ENCODE measurements around the gene CDH11.

DNA sequence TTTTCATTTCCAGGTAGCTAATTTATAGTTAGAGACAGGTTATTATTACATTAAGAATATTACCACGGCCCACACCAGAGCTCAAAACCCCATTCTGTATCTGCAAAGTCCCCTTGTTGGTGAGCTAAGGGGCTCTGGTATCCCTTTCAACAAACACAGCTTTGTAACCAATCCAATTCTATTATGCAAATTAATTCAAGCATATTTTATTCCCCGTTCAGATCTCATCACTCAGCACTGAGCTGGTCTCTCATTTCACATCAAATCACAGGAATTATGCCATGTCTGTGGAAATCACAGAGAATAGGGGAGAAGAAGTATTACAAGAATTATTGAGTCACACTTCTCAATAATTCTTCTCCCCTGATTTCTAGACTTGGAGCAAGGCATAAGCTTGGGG, 111.7 kb downstream of the CDH11 start:
- TF ChIP-seq EZH2 (IDR thresholded peaks at IDR 0.05; ENCODE audit: low read depth, unreplicated experiment) (no peak), POLR2AphosphoS5 (IDR thresholded peaks at IDR 0.05; ENCODE audit: low read depth) (no peak), ZNF331 (CRISPR knock-in tag; IDR thresholded peaks at IDR 0.05; ENCODE audit: low read depth) (no peak)
- TF ChIP-seq, protein P1, sequence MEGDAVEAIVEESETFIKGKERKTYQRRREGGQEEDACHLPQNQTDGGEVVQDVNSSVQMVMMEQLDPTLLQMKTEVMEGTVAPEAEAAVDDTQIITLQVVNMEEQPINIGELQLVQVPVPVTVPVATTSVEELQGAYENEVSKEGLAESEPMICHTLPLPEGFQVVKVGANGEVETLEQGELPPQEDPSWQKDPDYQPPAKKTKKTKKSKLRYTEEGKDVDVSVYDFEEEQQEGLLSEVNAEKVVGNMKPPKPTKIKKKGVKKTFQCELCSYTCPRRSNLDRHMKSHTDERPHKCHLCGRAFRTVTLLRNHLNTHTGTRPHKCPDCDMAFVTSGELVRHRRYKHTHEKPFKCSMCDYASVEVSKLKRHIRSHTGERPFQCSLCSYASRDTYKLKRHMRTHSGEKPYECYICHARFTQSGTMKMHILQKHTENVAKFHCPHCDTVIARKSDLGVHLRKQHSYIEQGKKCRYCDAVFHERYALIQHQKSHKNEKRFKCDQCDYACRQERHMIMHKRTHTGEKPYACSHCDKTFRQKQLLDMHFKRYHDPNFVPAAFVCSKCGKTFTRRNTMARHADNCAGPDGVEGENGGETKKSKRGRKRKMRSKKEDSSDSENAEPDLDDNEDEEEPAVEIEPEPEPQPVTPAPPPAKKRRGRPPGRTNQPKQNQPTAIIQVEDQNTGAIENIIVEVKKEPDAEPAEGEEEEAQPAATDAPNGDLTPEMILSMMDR (conservative IDR thresholded peaks at IDR 0.05; ENCODE audit: low read depth in 2 of 2): no peak
- TF ChIP-seq, protein P2, sequence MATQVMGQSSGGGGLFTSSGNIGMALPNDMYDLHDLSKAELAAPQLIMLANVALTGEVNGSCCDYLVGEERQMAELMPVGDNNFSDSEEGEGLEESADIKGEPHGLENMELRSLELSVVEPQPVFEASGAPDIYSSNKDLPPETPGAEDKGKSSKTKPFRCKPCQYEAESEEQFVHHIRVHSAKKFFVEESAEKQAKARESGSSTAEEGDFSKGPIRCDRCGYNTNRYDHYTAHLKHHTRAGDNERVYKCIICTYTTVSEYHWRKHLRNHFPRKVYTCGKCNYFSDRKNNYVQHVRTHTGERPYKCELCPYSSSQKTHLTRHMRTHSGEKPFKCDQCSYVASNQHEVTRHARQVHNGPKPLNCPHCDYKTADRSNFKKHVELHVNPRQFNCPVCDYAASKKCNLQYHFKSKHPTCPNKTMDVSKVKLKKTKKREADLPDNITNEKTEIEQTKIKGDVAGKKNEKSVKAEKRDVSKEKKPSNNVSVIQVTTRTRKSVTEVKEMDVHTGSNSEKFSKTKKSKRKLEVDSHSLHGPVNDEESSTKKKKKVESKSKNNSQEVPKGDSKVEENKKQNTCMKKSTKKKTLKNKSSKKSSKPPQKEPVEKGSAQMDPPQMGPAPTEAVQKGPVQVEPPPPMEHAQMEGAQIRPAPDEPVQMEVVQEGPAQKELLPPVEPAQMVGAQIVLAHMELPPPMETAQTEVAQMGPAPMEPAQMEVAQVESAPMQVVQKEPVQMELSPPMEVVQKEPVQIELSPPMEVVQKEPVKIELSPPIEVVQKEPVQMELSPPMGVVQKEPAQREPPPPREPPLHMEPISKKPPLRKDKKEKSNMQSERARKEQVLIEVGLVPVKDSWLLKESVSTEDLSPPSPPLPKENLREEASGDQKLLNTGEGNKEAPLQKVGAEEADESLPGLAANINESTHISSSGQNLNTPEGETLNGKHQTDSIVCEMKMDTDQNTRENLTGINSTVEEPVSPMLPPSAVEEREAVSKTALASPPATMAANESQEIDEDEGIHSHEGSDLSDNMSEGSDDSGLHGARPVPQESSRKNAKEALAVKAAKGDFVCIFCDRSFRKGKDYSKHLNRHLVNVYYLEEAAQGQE (IDR thresholded peaks at IDR 0.05; ENCODE audit: unreplicated experiment): no peak
- TF ChIP-seq, protein P3, sequence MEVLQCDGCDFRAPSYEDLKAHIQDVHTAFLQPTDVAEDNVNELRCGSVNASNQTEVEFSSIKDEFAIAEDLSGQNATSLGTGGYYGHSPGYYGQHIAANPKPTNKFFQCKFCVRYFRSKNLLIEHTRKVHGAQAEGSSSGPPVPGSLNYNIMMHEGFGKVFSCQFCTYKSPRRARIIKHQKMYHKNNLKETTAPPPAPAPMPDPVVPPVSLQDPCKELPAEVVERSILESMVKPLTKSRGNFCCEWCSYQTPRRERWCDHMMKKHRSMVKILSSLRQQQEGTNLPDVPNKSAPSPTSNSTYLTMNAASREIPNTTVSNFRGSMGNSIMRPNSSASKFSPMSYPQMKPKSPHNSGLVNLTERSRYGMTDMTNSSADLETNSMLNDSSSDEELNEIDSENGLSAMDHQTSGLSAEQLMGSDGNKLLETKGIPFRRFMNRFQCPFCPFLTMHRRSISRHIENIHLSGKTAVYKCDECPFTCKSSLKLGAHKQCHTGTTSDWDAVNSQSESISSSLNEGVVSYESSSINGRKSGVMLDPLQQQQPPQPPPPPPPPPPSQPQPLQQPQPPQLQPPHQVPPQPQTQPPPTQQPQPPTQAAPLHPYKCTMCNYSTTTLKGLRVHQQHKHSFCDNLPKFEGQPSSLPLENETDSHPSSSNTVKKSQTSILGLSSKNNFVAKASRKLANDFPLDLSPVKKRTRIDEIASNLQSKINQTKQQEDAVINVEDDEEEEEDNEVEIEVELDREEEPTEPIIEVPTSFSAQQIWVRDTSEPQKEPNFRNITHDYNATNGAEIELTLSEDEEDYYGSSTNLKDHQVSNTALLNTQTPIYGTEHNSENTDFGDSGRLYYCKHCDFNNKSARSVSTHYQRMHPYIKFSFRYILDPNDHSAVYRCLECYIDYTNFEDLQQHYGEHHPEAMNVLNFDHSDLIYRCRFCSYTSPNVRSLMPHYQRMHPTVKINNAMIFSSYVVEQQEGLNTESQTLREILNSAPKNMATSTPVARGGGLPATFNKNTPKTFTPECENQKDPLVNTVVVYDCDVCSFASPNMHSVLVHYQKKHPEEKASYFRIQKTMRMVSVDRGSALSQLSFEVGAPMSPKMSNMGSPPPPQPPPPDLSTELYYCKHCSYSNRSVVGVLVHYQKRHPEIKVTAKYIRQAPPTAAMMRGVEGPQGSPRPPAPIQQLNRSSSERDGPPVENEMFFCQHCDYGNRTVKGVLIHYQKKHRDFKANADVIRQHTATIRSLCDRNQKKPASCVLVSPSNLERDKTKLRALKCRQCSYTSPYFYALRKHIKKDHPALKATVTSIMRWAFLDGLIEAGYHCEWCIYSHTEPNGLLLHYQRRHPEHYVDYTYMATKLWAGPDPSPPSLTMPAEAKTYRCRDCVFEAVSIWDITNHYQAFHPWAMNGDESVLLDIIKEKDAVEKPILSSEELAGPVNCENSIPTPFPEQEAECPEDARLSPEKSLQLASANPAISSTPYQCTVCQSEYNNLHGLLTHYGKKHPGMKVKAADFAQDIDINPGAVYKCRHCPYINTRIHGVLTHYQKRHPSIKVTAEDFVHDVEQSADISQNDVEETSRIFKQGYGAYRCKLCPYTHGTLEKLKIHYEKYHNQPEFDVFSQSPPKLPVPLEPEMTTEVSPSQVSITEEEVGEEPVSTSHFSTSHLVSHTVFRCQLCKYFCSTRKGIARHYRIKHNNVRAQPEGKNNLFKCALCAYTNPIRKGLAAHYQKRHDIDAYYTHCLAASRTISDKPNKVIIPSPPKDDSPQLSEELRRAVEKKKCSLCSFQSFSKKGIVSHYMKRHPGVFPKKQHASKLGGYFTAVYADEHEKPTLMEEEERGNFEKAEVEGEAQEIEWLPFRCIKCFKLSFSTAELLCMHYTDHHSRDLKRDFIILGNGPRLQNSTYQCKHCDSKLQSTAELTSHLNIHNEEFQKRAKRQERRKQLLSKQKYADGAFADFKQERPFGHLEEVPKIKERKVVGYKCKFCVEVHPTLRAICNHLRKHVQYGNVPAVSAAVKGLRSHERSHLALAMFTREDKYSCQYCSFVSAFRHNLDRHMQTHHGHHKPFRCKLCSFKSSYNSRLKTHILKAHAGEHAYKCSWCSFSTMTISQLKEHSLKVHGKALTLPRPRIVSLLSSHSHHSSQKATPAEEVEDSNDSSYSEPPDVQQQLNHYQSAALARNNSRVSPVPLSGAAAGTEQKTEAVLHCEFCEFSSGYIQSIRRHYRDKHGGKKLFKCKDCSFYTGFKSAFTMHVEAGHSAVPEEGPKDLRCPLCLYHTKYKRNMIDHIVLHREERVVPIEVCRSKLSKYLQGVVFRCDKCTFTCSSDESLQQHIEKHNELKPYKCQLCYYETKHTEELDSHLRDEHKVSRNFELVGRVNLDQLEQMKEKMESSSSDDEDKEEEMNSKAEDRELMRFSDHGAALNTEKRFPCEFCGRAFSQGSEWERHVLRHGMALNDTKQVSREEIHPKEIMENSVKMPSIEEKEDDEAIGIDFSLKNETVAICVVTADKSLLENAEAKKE (CRISPR knock-in tag; IDR thresholded peaks at IDR 0.05): no peak
